ENCODE measurements around the gene PTPRM.

DNA sequence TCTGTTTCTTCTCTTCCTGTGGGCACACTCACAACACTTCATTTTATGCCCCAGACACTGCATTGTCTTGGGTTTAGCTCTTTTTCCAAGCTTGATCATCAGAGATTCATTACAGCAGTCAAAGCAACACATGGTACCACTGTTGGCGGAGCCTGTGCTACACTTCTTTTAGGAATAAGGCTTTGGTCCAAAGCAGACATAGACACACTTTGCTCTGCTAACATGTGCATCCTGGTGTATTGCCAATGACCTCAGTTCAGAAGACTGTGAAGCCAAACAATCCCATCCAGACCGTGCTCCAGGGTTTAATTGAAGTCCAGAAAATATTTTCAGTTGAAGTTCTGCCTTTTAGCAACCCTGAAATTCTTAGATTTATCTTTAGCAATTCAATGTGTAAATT lies 687.5 kb downstream of the PTPRM start:
- no peak for TF ChIP-seq BHLHE40 (IDR thresholded peaks at IDR 0.05; ENCODE audit: low read depth, low read length)
- TF ChIP-seq, protein P1, sequence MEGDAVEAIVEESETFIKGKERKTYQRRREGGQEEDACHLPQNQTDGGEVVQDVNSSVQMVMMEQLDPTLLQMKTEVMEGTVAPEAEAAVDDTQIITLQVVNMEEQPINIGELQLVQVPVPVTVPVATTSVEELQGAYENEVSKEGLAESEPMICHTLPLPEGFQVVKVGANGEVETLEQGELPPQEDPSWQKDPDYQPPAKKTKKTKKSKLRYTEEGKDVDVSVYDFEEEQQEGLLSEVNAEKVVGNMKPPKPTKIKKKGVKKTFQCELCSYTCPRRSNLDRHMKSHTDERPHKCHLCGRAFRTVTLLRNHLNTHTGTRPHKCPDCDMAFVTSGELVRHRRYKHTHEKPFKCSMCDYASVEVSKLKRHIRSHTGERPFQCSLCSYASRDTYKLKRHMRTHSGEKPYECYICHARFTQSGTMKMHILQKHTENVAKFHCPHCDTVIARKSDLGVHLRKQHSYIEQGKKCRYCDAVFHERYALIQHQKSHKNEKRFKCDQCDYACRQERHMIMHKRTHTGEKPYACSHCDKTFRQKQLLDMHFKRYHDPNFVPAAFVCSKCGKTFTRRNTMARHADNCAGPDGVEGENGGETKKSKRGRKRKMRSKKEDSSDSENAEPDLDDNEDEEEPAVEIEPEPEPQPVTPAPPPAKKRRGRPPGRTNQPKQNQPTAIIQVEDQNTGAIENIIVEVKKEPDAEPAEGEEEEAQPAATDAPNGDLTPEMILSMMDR (IDR thresholded peaks at IDR 0.05) = no peak
- no peak for TF ChIP-seq MYC (IDR thresholded peaks at IDR 0.05; ENCODE audit: borderline replicate concordance, low read length)
- TF ChIP-seq, protein P2, sequence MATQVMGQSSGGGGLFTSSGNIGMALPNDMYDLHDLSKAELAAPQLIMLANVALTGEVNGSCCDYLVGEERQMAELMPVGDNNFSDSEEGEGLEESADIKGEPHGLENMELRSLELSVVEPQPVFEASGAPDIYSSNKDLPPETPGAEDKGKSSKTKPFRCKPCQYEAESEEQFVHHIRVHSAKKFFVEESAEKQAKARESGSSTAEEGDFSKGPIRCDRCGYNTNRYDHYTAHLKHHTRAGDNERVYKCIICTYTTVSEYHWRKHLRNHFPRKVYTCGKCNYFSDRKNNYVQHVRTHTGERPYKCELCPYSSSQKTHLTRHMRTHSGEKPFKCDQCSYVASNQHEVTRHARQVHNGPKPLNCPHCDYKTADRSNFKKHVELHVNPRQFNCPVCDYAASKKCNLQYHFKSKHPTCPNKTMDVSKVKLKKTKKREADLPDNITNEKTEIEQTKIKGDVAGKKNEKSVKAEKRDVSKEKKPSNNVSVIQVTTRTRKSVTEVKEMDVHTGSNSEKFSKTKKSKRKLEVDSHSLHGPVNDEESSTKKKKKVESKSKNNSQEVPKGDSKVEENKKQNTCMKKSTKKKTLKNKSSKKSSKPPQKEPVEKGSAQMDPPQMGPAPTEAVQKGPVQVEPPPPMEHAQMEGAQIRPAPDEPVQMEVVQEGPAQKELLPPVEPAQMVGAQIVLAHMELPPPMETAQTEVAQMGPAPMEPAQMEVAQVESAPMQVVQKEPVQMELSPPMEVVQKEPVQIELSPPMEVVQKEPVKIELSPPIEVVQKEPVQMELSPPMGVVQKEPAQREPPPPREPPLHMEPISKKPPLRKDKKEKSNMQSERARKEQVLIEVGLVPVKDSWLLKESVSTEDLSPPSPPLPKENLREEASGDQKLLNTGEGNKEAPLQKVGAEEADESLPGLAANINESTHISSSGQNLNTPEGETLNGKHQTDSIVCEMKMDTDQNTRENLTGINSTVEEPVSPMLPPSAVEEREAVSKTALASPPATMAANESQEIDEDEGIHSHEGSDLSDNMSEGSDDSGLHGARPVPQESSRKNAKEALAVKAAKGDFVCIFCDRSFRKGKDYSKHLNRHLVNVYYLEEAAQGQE (IDR thresholded peaks at IDR 0.05) = no peak
- TF ChIP-seq POLR2A (IDR thresholded peaks at IDR 0.05; ENCODE audit: low read length) = no peak
